ENCODE measurements around the gene GUCY2C. TPM values are rescaled to one million over a fixed set of nuclear protein-coding genes. Genes with fewer than 3 reads are reported as not detected.

GUCY2C gene
- total and polyA plus RNA-seq, 10 of the 15 experiments (the other 5 are each of a cell fraction or from before 2014, with no cell fraction given), result 0.08 to 0.60 (median 0.17) TPM

GRCh38 chr12:14564336-14564959 lies 132.0 kb downstream of the GUCY2C start (continued):
- TF ChIP-seq, protein P1, sequence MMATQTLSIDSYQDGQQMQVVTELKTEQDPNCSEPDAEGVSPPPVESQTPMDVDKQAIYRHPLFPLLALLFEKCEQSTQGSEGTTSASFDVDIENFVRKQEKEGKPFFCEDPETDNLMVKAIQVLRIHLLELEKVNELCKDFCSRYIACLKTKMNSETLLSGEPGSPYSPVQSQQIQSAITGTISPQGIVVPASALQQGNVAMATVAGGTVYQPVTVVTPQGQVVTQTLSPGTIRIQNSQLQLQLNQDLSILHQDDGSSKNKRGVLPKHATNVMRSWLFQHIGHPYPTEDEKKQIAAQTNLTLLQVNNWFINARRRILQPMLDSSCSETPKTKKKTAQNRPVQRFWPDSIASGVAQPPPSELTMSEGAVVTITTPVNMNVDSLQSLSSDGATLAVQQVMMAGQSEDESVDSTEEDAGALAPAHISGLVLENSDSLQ (IDR thresholded peaks at IDR 0.05), result no peak
- TF ChIP-seq CBX5 (IDR thresholded peaks at IDR 0.05; ENCODE audit: low read depth), result no peak
- no peak for TF ChIP-seq SRF (IDR thresholded peaks at IDR 0.05; ENCODE audit: low read depth in 2 of 2, low read length in 2 of 2)
- no peak for TF ChIP-seq ZNF217 (IDR thresholded peaks at IDR 0.05)
- TF ChIP-seq TCF12 (IDR thresholded peaks at IDR 0.05; ENCODE audit: low read depth, low read length), result no peak
- no peak for TF ChIP-seq BRCA1 (IDR thresholded peaks at IDR 0.05; ENCODE audit: low read depth, low read length)
- no peak for TF ChIP-seq NRF1 (conservative IDR thresholded peaks at IDR 0.05; ENCODE audit: low read depth, low read length)
- TF ChIP-seq HDAC2 (IDR thresholded peaks at IDR 0.05), result no peak
- no peak for TF ChIP-seq RFX5 (IDR thresholded peaks at IDR 0.05; ENCODE audit: low read depth, low read length)
- no peak for TF ChIP-seq SP1 (IDR thresholded peaks at IDR 0.05; ENCODE audit: low read depth, low read length)
- no peak for TF ChIP-seq ZNF622 (IDR thresholded peaks at IDR 0.05)
- no peak for TF ChIP-seq IKZF2 (IDR thresholded peaks at IDR 0.05)

DNA sequence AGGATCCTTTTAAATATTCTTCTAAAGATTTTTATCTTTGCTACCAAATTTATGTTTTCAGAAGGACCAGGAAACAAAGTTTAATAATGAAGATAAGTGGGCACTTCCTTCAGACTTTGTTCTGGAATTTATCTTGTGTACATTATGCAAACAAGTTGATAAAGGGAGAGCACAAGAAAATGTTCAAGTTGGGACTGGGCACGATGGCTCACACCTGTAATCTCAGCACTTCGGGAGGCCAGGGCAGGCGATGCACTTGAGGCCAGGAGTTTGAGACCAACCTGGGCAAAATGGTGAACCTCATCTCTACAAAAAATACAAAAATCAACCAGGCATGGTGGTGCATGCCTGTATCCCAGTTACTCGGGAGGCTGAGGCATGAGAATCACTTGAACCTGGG lies 133.4 kb downstream of the GUCY2C start:
- Histone ChIP-seq H3K27me3 (replicated peaks in 1 of 2; ENCODE audit: control insufficient read depth in 2 of 2, insufficient read depth in 2 of 2, low read length in 1 of 2) (no peaks in the 10 kb centered on the region), H3K4me1 (ENCODE audit: control insufficient read depth, insufficient read depth, low read length) (no peaks in the 10 kb centered on the region), H4K20me1 (ENCODE audit: control insufficient read depth, insufficient read depth) (no peaks in the 10 kb centered on the region), H3K27ac (ENCODE audit: control insufficient read depth, insufficient read depth) (no peak overlapping the region), H3K4me3 (no peak overlapping the region), H3K9ac (ENCODE audit: control insufficient read depth, insufficient read depth, low read length) (no peak overlapping the region), H3K9me3 (replicated peaks; ENCODE audit: control insufficient read depth, insufficient read depth, low read length) (no peaks in the 10 kb centered on the region; the same call in 2 of the 3 replicates), H3K4me2 (ENCODE audit: control insufficient read depth, insufficient read depth) (no peak overlapping the region), H3K79me2 (ENCODE audit: control insufficient read depth, insufficient read depth, low read length) (no peaks in the 10 kb centered on the region), H3K36me3 (ENCODE audit: control insufficient read depth in 2 of 2, insufficient read depth in 2 of 2, low read length in 1 of 2) (no peaks in the 10 kb centered on the region), H2AFZ (ENCODE audit: control insufficient read depth, low read depth, low read length) (no peak overlapping the region)
- ATAC-seq (no peak), DNase-seq (ENCODE audit: low read depth, low spot score) (no peak), FAIRE-seq (no peak)
- BruUV-seq (replicated peaks), result no TSS peak
- CTCF ChIA-PET, result interaction anchor here (0.7 kb wide), 1 partner anchor 351 kb away, joined by 3 read pairs; no protein-coding TSS in a partner anchor
- RAD21 ChIA-PET (ENCODE audit: unreplicated experiment), result no interaction called here
- TF ChIP-seq DPF2 (IDR thresholded peaks at IDR 0.05) (no peak), CEBPB (IDR thresholded peaks at IDR 0.05; ENCODE audit: borderline replicate concordance in 1 of 2, low read depth in 2 of 2, low read length in 2 of 2) (no peak), POLR2A (IDR thresholded peaks at IDR 0.05; ENCODE audit: low read depth, low read length) (no peak)
- in situ Hi-C loops (cut with MboI) (no loop called here), intact Hi-C loops (cut with micrococcal nuclease; ENCODE audit: unreplicated experiment) (no loop called here)
- SMC1A ChIA-PET (ENCODE audit: uncharacterized antibody, unreplicated experiment), result interaction anchor here (0.6 to 1.0 kb wide), 3 partner anchors 8 to 66 kb away, joined by 3 read pairs; no protein-coding TSS in a partner anchor
- POLR2A ChIA-PET, result no interaction called here
- 66% methylated on average over 4 of the region's 4 CpGs for whole genome bisulfite sequencing (ENCODE audit: insufficient coverage, insufficient replicate concordance, low lambda C conversion rate, missing lambda C conversion rate)

Other genes with a start within 250 kb of the GUCY2C start
- gene PLBD1, start 128.7 kb downstream of the GUCY2C start, total RNA-seq (2014; rRNA removed), result 0.23 and 0.76 TPM in 2 replicates
- gene PLBD1, start 128.7 kb downstream of the GUCY2C start, total RNA-seq (2014; rRNA removed; fragmentation: Illumina TruSeq; extraction: Trizol), result 0.23 and 0.54 TPM in 2 replicates
- 0.28 and 0.35 TPM in 2 replicates for gene PLBD1, start 128.7 kb downstream of the GUCY2C start, total RNA-seq (2021)
- gene PLBD1, start 128.7 kb downstream of the GUCY2C start, polyA plus RNA-seq (2011; rRNA removed), result not detected in 2 replicates
- gene PLBD1, start 128.7 kb downstream of the GUCY2C start, polyA plus RNA-seq (2014; fragmentation: Illumina TruSeq; extraction: Trizol), result 0.34 and 2.9 TPM in 2 replicates
- under 1 TPM; 0.20 to 0.23 TPM for gene PLBD1, start 128.7 kb downstream of the GUCY2C start, polyA plus RNA-seq (2014; fragmentation: Nextera tagmentation; extraction: Ambion mirVana)
- gene PLBD1, start 128.7 kb downstream of the GUCY2C start, polyA plus RNA-seq (2014; rRNA removed), result 0.19 and 0.99 TPM in 2 replicates
- under 1 TPM; 0.27 to 0.39 TPM for gene PLBD1, start 128.7 kb downstream of the GUCY2C start, polyA plus RNA-seq (2016; fragmentation: Nextera tagmentation; extraction: Ambion mirVana)
- 10.0 and 11.5 TPM in 2 replicates for gene WBP11, start 106.9 kb upstream of the GUCY2C start, total RNA-seq (2014; rRNA removed)
- gene WBP11, start 106.9 kb upstream of the GUCY2C start, total RNA-seq (2014; rRNA removed; fragmentation: Illumina TruSeq; extraction: Trizol), result 34.3 and 39.4 TPM in 2 replicates
- gene WBP11, start 106.9 kb upstream of the GUCY2C start, total RNA-seq (2021), result 76.5 and 77.6 TPM in 2 replicates
- gene WBP11, start 106.9 kb upstream of the GUCY2C start, polyA plus RNA-seq (2011; rRNA removed), result 10.6 and 15.9 TPM in 2 replicates
- 60.3 and 80.9 TPM in 2 replicates for gene WBP11, start 106.9 kb upstream of the GUCY2C start, polyA plus RNA-seq (2014; fragmentation: Illumina TruSeq; extraction: Trizol)
- 10 to 100 TPM; 17.5 to 18.9 TPM for gene WBP11, start 106.9 kb upstream of the GUCY2C start, polyA plus RNA-seq (2014; fragmentation: Nextera tagmentation; extraction: Ambion mirVana)
- 13.4 and 18.0 TPM in 2 replicates for gene WBP11, start 106.9 kb upstream of the GUCY2C start, polyA plus RNA-seq (2014; rRNA removed)
- 100 to 1,000 TPM; 102 to 107 TPM for gene WBP11, start 106.9 kb upstream of the GUCY2C start, polyA plus RNA-seq (2016; fragmentation: Nextera tagmentation; extraction: Ambion mirVana)
- gene C12orf60, start 107.1 kb upstream of the GUCY2C start, total RNA-seq (2014; rRNA removed), result 2.0 and 2.7 TPM in 2 replicates
- gene C12orf60, start 107.1 kb upstream of the GUCY2C start, total RNA-seq (2014; rRNA removed; fragmentation: Illumina TruSeq; extraction: Trizol), result 2.9 and 3.1 TPM in 2 replicates
- 1.8 TPM in 2 replicates for gene C12orf60, start 107.1 kb upstream of the GUCY2C start, total RNA-seq (2021)
- gene C12orf60, start 107.1 kb upstream of the GUCY2C start, polyA plus RNA-seq (2011; rRNA removed), result 2.3 and 4.5 TPM in 2 replicates
- 3.1 and 3.5 TPM in 2 replicates for gene C12orf60, start 107.1 kb upstream of the GUCY2C start, polyA plus RNA-seq (2014; fragmentation: Illumina TruSeq; extraction: Trizol)
- 1 to 10 TPM; 5.7 to 7.2 TPM for gene C12orf60, start 107.1 kb upstream of the GUCY2C start, polyA plus RNA-seq (2014; fragmentation: Nextera tagmentation; extraction: Ambion mirVana)
- gene C12orf60, start 107.1 kb upstream of the GUCY2C start, polyA plus RNA-seq (2014; rRNA removed), result 1.9 and 2.6 TPM in 2 replicates
- gene C12orf60, start 107.1 kb upstream of the GUCY2C start, polyA plus RNA-seq (2016; fragmentation: Nextera tagmentation; extraction: Ambion mirVana), result 1 to 10 TPM; 3.7 to 4.6 TPM
- not detected in 2 replicates for gene SMCO3, start 117.6 kb upstream of the GUCY2C start, total RNA-seq (2014; rRNA removed)
- gene SMCO3, start 117.6 kb upstream of the GUCY2C start, total RNA-seq (2014; rRNA removed; fragmentation: Illumina TruSeq; extraction: Trizol), result not detected in 2 replicates
- gene SMCO3, start 117.6 kb upstream of the GUCY2C start, total RNA-seq (2021), result not detected in 2 replicates
- gene SMCO3, start 117.6 kb upstream of the GUCY2C start, polyA plus RNA-seq (2011; rRNA removed), result not detected in 2 replicates
- not detected in 2 replicates for gene SMCO3, start 117.6 kb upstream of the GUCY2C start, polyA plus RNA-seq (2014; fragmentation: Illumina TruSeq; extraction: Trizol)
- under 1 TPM; 0.10 to 0.11 TPM for gene SMCO3, start 117.6 kb upstream of the GUCY2C start, polyA plus RNA-seq (2014; fragmentation: Nextera tagmentation; extraction: Ambion mirVana)
- not detected in 2 replicates for gene SMCO3, start 117.6 kb upstream of the GUCY2C start, polyA plus RNA-seq (2014; rRNA removed)
- gene SMCO3, start 117.6 kb upstream of the GUCY2C start, polyA plus RNA-seq (2016; fragmentation: Nextera tagmentation; extraction: Ambion mirVana), result under 1 TPM; 0.05 to 0.35 TPM
- gene ART4, start 146.9 kb upstream of the GUCY2C start, total RNA-seq (2014; rRNA removed), result not detected in 2 replicates
- gene ART4, start 146.9 kb upstream of the GUCY2C start, total RNA-seq (2014; rRNA removed; fragmentation: Illumina TruSeq; extraction: Trizol), result not detected in 2 replicates
- not detected in 2 replicates for gene ART4, start 146.9 kb upstream of the GUCY2C start, total RNA-seq (2021)
- not detected in 2 replicates for gene ART4, start 146.9 kb upstream of the GUCY2C start, polyA plus RNA-seq (2011; rRNA removed)
- not detected in 2 replicates for gene ART4, start 146.9 kb upstream of the GUCY2C start, polyA plus RNA-seq (2014; fragmentation: Illumina TruSeq; extraction: Trizol)
- gene ART4, start 146.9 kb upstream of the GUCY2C start, polyA plus RNA-seq (2014; fragmentation: Nextera tagmentation; extraction: Ambion mirVana), result under 1 TPM in 1 of 2 experiments, not detected in 1; 0.02 TPM
- not detected in 2 replicates for gene ART4, start 146.9 kb upstream of the GUCY2C start, polyA plus RNA-seq (2014; rRNA removed)
- gene ART4, start 146.9 kb upstream of the GUCY2C start, polyA plus RNA-seq (2016; fragmentation: Nextera tagmentation; extraction: Ambion mirVana), result not detected
- not detected in 2 replicates for gene MGP, start 189.3 kb upstream of the GUCY2C start, total RNA-seq (2014; rRNA removed)
- gene MGP, start 189.3 kb upstream of the GUCY2C start, total RNA-seq (2014; rRNA removed; fragmentation: Illumina TruSeq; extraction: Trizol), result not detected in 2 replicates
- 0.58 and 1.2 TPM in 2 replicates for gene MGP, start 189.3 kb upstream of the GUCY2C start, total RNA-seq (2021)
- gene MGP, start 189.3 kb upstream of the GUCY2C start, polyA plus RNA-seq (2011; rRNA removed), result not detected in 2 replicates
- not detected in 2 replicates for gene MGP, start 189.3 kb upstream of the GUCY2C start, polyA plus RNA-seq (2014; fragmentation: Illumina TruSeq; extraction: Trizol)
- not detected for gene MGP, start 189.3 kb upstream of the GUCY2C start, polyA plus RNA-seq (2014; fragmentation: Nextera tagmentation; extraction: Ambion mirVana)
- not detected in 2 replicates for gene MGP, start 189.3 kb upstream of the GUCY2C start, polyA plus RNA-seq (2014; rRNA removed)
- under 1 TPM in 1 of 2 experiments, not detected in 1; 0.21 TPM for gene MGP, start 189.3 kb upstream of the GUCY2C start, polyA plus RNA-seq (2016; fragmentation: Nextera tagmentation; extraction: Ambion mirVana)
- gene ERP27, start 241.9 kb upstream of the GUCY2C start, total RNA-seq (2014; rRNA removed), result 1.0 and 1.6 TPM in 2 replicates
- gene ERP27, start 241.9 kb upstream of the GUCY2C start, total RNA-seq (2014; rRNA removed; fragmentation: Illumina TruSeq; extraction: Trizol), result 1.5 and 1.8 TPM in 2 replicates
- gene ERP27, start 241.9 kb upstream of the GUCY2C start, total RNA-seq (2021), result 0.93 and 1.1 TPM in 2 replicates
- 2.0 and 2.1 TPM in 2 replicates for gene ERP27, start 241.9 kb upstream of the GUCY2C start, polyA plus RNA-seq (2011; rRNA removed)
- 1.5 and 2.4 TPM in 2 replicates for gene ERP27, start 241.9 kb upstream of the GUCY2C start, polyA plus RNA-seq (2014; fragmentation: Illumina TruSeq; extraction: Trizol)
- gene ERP27, start 241.9 kb upstream of the GUCY2C start, polyA plus RNA-seq (2014; fragmentation: Nextera tagmentation; extraction: Ambion mirVana), result 1 to 10 TPM in 1 of 2 experiments, under 1 TPM in 1; 0.91 to 1.3 TPM
- 0.90 and 1.5 TPM in 2 replicates for gene ERP27, start 241.9 kb upstream of the GUCY2C start, polyA plus RNA-seq (2014; rRNA removed)
- gene ERP27, start 241.9 kb upstream of the GUCY2C start, polyA plus RNA-seq (2016; fragmentation: Nextera tagmentation; extraction: Ambion mirVana), result 1 to 10 TPM in 1 of 2 experiments, under 1 TPM in 1; 0.95 to 1.7 TPM

All from GM12878 (cell line).